Stimulated activated CD4-positive, alpha-beta T cell treated with anti-CD3 and anti-CD28 coated beads, Interleukin-15, amount 100 ng/mL, for 1 hour (primary cell): Measurements from ENCODE around the gene SPEM2.
"Not testable (repeated sequence)": the region's sequence is repeated elsewhere in the genome, so short reads cannot be mapped to it uniquely, and the experiment has no call there.

Experiments
- DNase-seq, 2 donors: peaks; one replicate each; pipeline ENCODE4 v3.0.0-alpha.2; 2020; ENCODE audit warnings: low read depth in 1 of 2, low spot score in 1 of 2

The SPEM2 gene

DNA sequence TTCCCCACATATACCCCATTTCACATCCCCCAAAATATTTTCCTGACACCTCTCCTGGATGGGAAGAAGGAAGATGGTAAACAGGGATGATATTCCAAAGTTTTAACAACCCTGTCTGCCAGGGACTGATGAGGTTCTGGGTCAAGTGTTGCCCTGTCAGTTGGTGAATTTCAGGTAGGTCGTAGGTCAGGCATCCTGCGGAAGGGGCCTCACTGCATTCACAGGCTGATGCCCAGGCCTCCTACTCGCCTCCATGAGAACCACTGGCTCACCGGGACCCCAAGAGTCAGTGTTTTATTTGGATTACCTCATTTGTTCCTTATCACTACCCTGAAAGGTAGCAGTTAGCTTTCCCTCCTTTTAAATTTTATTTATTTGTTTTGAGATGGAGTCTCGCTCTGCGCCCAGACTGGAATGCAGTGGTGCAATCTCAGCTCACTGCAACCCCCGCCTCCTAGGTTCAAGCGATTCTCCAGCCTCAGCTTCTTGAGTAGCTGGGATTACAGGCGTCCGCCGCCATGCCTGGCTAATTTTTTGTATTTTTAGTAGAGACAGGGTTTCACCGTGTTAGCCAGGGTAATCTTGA, 43.5 kb downstream of the SPEM2 start:
- no peak for DNase-seq

DNA sequence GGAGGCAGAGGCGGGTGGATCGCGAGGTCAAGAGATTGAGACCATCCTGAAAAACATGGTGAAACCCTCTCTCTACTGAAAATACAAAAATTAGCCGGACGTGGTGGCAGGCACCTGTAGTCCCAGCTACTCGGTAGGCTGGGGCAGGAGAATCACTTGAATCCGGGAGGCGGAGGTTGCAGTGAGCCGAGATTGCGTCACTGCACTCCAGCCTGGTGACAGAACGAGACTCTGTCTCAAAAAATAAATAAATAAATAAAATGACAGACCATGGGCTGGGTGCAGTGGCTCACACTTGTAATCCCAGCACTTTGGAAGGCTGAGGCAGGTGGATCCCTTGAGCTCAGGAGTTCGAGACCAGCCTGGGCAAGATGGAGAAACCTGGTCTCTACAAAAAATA, 44.4 kb downstream of the SPEM2 start:
- not testable (repeated sequence) for DNase-seq

DNA sequence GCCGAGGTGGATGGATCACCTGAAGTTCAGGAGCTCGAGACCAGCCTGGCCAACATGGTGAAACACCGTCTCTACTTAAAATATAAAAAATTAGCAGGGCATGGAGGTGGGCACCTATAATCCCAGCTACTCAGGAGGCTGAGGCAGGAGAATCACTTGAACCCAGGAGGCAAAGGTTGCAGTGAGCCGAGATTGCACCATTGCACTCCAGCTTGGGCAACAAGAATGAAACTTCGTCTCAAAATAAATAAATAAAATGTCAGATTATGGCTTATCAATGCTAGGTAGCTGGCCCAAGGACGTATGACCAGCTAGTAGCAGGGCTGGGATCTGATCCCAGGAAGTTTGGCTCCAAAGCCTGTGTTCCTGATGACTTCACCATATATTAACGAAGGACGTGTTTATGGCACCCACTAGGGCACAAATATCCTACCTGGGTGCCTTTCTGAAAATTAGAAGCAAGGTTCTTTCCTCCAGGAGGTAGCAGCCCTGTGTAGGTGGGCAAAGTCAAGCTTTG, 45.1 kb downstream of the SPEM2 start:
- not testable (repeated sequence) for DNase-seq

DNA sequence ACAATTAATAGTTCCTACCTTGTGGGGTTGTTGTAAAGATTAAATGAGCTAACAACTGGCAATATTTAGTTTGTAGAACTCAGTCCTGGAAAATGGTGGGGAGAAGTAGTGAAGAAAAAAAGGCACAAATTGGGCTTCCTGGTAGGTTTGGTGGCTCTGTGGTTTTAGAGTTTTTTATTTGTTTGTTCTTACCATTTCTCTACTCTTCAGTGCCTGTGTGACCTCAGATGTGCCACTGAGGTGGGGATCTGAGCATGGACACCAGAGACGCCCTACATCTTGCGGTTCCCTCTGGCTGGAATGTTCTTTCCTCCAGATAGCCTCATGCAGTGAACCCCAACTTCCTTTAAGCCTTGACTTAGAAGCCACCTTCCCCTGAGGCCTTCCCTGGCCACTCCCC, 46.3 kb downstream of the SPEM2 start:
- DNase-seq, result no peak

DNA sequence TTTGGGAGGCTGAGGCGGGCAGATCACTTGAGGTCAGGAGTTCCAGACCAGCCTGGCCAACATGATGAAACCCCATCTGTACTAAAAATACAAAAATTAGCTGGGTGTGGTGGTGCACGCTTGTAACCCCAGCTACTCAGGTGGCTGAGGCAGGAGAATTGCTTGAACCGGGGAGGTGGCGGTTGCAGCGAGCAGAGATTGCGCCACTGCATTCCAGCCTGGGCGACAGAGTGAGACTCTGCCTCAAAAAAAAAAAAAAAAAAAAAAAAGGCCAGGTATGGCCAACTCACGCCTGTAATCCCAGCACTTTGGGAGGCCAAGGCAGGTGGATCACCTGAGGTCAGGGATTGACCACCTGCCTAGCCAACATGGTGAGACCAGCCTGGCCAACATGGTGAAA, 49.4 kb downstream of the SPEM2 start:
- not testable (repeated sequence) for DNase-seq

DNA sequence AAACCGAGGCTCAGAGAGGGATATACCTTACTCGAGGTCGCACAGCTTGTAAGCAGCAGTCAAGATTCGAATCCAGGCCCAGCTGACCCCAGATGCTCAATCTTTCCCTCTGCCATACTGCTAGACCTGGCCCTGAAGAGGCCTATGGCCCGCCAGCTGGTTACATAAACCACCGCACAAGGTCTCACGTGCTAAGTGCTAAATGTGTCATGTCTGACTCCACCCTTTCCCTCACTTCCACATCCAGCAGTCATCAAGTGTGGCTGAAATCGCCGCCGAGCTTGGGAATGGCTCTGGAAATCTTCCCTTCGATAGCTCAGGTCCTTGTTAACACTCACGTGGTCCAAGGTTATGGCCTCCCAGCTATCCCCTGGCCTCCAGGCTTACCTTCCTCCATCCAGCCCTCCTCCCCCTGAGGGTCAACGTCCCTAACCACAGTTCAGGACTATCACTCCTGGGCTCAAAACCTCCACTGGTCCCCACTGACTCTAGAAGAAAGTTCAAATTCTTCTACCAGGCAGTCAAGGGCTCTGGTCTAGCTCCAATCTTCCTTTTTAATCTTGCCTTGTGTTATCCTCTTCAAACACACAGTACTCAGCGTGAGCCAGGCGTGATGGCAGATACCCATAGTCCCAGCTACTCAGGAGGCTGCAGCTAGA, 50.5 kb downstream of the SPEM2 start:
- no peak for DNase-seq

DNA sequence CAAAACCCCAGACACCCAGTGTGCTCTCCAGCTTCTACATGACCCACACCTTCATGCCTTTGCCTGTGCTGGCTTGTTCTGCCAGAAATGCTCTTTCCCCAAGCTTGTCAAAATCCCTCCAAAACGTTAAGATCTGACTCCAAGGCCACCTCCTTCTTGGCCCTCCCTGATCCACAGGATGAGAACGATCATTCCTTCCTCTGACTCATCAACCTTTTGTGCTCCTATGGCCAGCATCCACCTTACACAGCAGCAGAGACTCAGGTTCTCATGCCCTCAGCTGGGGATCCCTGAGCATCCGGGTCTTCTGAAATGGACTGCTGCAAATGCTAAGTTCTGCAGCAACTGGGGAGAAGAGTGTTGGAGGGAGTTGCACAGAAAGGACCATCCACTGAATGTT, 51.1 kb downstream of the SPEM2 start:
- DNase-seq, result no peak

DNA sequence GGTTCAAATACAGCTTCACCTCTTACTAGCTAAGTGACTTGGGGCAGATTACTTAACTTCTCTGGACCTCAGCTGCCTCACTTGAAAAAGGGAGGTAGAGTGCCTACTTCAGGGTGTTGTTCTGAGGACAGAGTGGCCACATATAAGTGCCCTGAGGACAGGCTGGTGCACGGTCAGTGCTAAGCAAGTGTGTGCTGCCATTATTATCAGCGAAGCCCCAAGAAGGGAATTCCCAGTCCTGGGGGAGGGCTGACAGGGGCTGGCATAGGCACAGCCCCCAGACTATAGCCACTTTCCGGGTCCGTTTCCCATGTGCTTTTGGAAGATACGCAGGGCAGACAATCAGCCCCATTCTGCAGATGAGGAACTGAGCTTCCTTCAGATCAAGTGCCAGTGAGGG, 51.5 kb downstream of the SPEM2 start:
- DNase-seq, result no peak
